ENCODE measurements around the gene BIK.

DNA sequence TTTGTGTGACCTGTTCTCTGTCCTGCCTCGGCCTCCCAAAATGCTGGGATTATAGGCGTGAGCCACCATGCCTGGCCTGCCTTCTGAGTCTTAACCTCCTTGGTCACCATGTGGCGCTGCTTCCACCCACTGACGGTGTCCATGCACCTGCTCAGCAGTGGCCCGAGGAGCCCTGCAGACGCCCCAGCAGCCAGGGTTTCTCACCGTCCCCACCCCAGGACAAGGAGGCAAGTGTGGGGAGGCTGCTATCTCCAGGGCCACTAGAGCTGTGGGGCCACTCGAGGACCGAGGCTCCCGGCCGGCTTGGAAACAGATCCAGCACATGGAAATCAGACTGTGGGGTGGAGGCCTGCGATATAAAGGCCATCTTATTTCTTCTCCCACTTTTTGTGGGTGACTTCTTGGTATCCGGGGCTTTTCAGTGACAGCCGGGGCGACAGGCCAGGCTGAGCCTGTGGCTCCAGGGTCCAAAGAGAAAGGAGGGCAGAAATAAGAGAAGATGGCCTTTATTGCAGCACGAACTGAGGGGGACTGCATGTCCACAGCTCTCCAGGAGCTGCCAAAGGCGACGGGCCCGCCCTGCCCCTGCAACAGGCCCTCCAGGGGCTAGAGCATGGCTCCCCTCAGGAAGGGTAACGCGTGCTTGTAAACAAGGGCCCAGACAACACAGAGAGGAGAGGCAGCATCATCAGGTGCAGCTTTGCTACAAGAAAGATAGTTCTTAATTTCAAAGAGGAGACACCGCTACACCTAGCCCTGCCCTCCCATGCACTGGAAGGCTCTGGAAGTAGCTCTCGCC is 55.8 kb downstream of the BIK start:
- TF ChIP-seq, protein P1, sequence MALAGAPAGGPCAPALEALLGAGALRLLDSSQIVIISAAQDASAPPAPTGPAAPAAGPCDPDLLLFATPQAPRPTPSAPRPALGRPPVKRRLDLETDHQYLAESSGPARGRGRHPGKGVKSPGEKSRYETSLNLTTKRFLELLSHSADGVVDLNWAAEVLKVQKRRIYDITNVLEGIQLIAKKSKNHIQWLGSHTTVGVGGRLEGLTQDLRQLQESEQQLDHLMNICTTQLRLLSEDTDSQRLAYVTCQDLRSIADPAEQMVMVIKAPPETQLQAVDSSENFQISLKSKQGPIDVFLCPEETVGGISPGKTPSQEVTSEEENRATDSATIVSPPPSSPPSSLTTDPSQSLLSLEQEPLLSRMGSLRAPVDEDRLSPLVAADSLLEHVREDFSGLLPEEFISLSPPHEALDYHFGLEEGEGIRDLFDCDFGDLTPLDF (CRISPR knock-in tag; IDR thresholded peaks at IDR 0.05), result no peak
- TF ChIP-seq, protein P2, sequence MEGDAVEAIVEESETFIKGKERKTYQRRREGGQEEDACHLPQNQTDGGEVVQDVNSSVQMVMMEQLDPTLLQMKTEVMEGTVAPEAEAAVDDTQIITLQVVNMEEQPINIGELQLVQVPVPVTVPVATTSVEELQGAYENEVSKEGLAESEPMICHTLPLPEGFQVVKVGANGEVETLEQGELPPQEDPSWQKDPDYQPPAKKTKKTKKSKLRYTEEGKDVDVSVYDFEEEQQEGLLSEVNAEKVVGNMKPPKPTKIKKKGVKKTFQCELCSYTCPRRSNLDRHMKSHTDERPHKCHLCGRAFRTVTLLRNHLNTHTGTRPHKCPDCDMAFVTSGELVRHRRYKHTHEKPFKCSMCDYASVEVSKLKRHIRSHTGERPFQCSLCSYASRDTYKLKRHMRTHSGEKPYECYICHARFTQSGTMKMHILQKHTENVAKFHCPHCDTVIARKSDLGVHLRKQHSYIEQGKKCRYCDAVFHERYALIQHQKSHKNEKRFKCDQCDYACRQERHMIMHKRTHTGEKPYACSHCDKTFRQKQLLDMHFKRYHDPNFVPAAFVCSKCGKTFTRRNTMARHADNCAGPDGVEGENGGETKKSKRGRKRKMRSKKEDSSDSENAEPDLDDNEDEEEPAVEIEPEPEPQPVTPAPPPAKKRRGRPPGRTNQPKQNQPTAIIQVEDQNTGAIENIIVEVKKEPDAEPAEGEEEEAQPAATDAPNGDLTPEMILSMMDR (IDR thresholded peaks at IDR 0.05), result no peak
- TF ChIP-seq, protein P3, sequence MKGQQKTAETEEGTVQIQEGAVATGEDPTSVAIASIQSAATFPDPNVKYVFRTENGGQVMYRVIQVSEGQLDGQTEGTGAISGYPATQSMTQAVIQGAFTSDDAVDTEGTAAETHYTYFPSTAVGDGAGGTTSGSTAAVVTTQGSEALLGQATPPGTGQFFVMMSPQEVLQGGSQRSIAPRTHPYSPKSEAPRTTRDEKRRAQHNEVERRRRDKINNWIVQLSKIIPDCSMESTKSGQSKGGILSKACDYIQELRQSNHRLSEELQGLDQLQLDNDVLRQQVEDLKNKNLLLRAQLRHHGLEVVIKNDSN (CRISPR knock-in tag; IDR thresholded peaks at IDR 0.05), result no peak
- TF ChIP-seq NFATC4 (CRISPR knock-in tag; IDR thresholded peaks at IDR 0.05) (no peak), TEAD4 (CRISPR knock-in tag; IDR thresholded peaks at IDR 0.05) (no peak), TEAD1 (CRISPR knock-in tag; IDR thresholded peaks at IDR 0.05) (no peak), ESRRA (CRISPR knock-in tag; IDR thresholded peaks at IDR 0.05; ENCODE audit: borderline replicate concordance) (no peak), NFYB (CRISPR knock-in tag; conservative IDR thresholded peaks at IDR 0.05; ENCODE audit: low read depth) (no peak), ZNF423 (CRISPR knock-in tag; IDR thresholded peaks at IDR 0.05) (no peak), FOXK1 (CRISPR knock-in tag; IDR thresholded peaks at IDR 0.05) (no peak), ZNF263 (CRISPR knock-in tag; IDR thresholded peaks at IDR 0.05; ENCODE audit: low read depth) (no peak), ATF1 (CRISPR knock-in tag; IDR thresholded peaks at IDR 0.05) (no peak)
- TF ChIP-seq, protein P4, sequence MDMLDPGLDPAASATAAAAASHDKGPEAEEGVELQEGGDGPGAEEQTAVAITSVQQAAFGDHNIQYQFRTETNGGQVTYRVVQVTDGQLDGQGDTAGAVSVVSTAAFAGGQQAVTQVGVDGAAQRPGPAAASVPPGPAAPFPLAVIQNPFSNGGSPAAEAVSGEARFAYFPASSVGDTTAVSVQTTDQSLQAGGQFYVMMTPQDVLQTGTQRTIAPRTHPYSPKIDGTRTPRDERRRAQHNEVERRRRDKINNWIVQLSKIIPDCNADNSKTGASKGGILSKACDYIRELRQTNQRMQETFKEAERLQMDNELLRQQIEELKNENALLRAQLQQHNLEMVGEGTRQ (CRISPR knock-in tag; IDR thresholded peaks at IDR 0.05), result no peak
- TF ChIP-seq, protein P5, sequence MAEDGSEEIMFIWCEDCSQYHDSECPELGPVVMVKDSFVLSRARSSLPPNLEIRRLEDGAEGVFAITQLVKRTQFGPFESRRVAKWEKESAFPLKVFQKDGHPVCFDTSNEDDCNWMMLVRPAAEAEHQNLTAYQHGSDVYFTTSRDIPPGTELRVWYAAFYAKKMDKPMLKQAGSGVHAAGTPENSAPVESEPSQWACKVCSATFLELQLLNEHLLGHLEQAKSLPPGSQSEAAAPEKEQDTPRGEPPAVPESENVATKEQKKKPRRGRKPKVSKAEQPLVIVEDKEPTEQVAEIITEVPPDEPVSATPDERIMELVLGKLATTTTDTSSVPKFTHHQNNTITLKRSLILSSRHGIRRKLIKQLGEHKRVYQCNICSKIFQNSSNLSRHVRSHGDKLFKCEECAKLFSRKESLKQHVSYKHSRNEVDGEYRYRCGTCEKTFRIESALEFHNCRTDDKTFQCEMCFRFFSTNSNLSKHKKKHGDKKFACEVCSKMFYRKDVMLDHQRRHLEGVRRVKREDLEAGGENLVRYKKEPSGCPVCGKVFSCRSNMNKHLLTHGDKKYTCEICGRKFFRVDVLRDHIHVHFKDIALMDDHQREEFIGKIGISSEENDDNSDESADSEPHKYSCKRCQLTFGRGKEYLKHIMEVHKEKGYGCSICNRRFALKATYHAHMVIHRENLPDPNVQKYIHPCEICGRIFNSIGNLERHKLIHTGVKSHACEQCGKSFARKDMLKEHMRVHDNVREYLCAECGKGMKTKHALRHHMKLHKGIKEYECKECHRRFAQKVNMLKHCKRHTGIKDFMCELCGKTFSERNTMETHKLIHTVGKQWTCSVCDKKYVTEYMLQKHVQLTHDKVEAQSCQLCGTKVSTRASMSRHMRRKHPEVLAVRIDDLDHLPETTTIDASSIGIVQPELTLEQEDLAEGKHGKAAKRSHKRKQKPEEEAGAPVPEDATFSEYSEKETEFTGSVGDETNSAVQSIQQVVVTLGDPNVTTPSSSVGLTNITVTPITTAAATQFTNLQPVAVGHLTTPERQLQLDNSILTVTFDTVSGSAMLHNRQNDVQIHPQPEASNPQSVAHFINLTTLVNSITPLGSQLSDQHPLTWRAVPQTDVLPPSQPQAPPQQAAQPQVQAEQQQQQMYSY (CRISPR knock-in tag; IDR thresholded peaks at IDR 0.05), result no peak

All from WTC11 (cell line).